Liver (tissue), 9 donors: ENCODE data around the gene COPB2. TPM values are rescaled to one million over a fixed set of nuclear protein-coding genes. Genes with fewer than 3 reads are reported as not detected.

Source experiments
- DNase-seq: peaks from one replicate; pipeline ENCODE4 v3.0.0-alpha.2; 2017; ENCODE audit warnings: low spot score
- H3K27ac ChIP-seq, 2 donors: one replicate each; pipeline ENCODE4 v1.7.0; 2013; ENCODE audit warnings: inconsistent platforms in 2 of 2, low read length in 2 of 2, control low read depth in 1 of 2, low read depth in 1 of 2, mild to moderate bottlenecking in 1 of 2
- H3K27me3 ChIP-seq, 4 donors: one replicate each; pipeline versions ENCODE4 v1.6.1 to v1.7.0; 2013; ENCODE audit warnings: low read length in 3 of 4, inconsistent platforms in 1 of 4, mild to moderate bottlenecking in 1 of 4, moderate library complexity in 1 of 4; ENCODE audit not compliant: control insufficient read depth in 4 of 4, insufficient read depth in 4 of 4
- H3K36me3 ChIP-seq, 4 donors: one replicate each; pipeline versions ENCODE4 v1.6.1 to v1.7.0; 2013; ENCODE audit warnings: low read length in 3 of 4, mild to moderate bottlenecking in 3 of 4, low read depth in 1 of 4, moderate library complexity in 1 of 4; ENCODE audit not compliant: control insufficient read depth in 4 of 4, insufficient read depth in 3 of 4
- H3K4me1 ChIP-seq, 4 donors: one replicate each; pipeline versions ENCODE4 v1.6.1 to v1.7.0; 2013; ENCODE audit warnings: low read length in 3 of 4, mild to moderate bottlenecking in 3 of 4, moderate library complexity in 1 of 4; ENCODE audit not compliant: control insufficient read depth in 4 of 4, insufficient read depth in 4 of 4
- H3K4me3 ChIP-seq, 3 donors: one replicate each; pipeline versions ENCODE4 v1.6.1 to v1.7.0; 2013; ENCODE audit warnings: low read length in 3 of 3, control low read depth in 1 of 3, low read depth in 1 of 3, mild to moderate bottlenecking in 1 of 3
- H3K9ac ChIP-seq, 2 donors: one replicate each; pipeline ENCODE4 v1.7.0; 2013; ENCODE audit warnings: low read length in 2 of 2, mild to moderate bottlenecking in 2 of 2, moderate library complexity in 2 of 2, control low read depth in 1 of 2, low read depth in 1 of 2
- H3K9me3 ChIP-seq, 4 donors: one replicate each; pipeline versions ENCODE4 v1.6.1 to v1.7.0; 2013; ENCODE audit warnings: low read length in 3 of 4; ENCODE audit not compliant: control insufficient read depth in 4 of 4
- EGR1 ChIP-seq, 2 donors: IDR thresholded peaks; 2 replicates each; pipeline ENCODE4 v1.6.1; 2016 to 2018; ENCODE audit warnings: antibody characterized with exemption in 2 of 2, low read depth in 2 of 2
- FOXA1 ChIP-seq: IDR thresholded peaks from 2 replicates; pipeline ENCODE4 v1.6.1; 2016; ENCODE audit warnings: antibody characterized with exemption
- FOXA2 ChIP-seq: IDR thresholded peaks from 2 replicates; pipeline ENCODE4 v1.6.1; 2016; ENCODE audit warnings: antibody characterized with exemption
- GABPA ChIP-seq, 2 donors: IDR thresholded peaks in 1 of 2; conservative IDR thresholded peaks in 1 of 2; 2 replicates each; pipeline ENCODE4 v1.6.1; 2016; ENCODE audit warnings: antibody characterized with exemption in 2 of 2, mild to moderate bottlenecking in 1 of 2, moderate library complexity in 1 of 2
- HNF4A ChIP-seq, 2 donors: conservative IDR thresholded peaks; 2 replicates each; pipeline ENCODE4 v1.6.1; 2016; ENCODE audit warnings: antibody characterized with exemption in 2 of 2, mild to moderate bottlenecking in 2 of 2
- HNF4G ChIP-seq: IDR thresholded peaks from 2 replicates; pipeline ENCODE4 v1.6.1; 2016; ENCODE audit warnings: antibody characterized with exemption
- JUND ChIP-seq, 2 donors: IDR thresholded peaks; 2 replicates each; pipeline ENCODE4 v1.6.1; 2016; ENCODE audit warnings: antibody characterized with exemption in 2 of 2
- RAD21 ChIP-seq, 2 donors: IDR thresholded peaks; 2 replicates each; pipeline ENCODE4 v1.6.1; 2016; ENCODE audit warnings: antibody characterized with exemption in 2 of 2, mild to moderate bottlenecking in 2 of 2
- RXRA ChIP-seq, 2 donors: IDR thresholded peaks; 2 replicates each; pipeline ENCODE4 v1.6.1; 2017 to 2018; ENCODE audit warnings: antibody characterized with exemption in 2 of 2, mild to moderate bottlenecking in 1 of 2
- SP1 ChIP-seq: IDR thresholded peaks from 2 replicates; pipeline ENCODE4 v1.6.1; 2018; ENCODE audit warnings: antibody characterized with exemption, mild to moderate bottlenecking
- TAF1 ChIP-seq: conservative IDR thresholded peaks from 2 replicates; pipeline ENCODE4 v1.6.1; 2016; ENCODE audit warnings: antibody characterized with exemption, mild to moderate bottlenecking
- YY1 ChIP-seq: IDR thresholded peaks from 2 replicates; pipeline ENCODE4 v1.6.1; 2016; ENCODE audit warnings: antibody characterized with exemption, mild to moderate bottlenecking
- WGBS: extraction: QIAGEN DNeasy Blood & Tissue Kit; methylation state at CpG from one replicate; pipeline ENCODE4 v1.1.7; 2013; 5-methylcytosine and 5-hydroxymethylcytosine counted together
- polyA plus RNA-seq, 2 donors: library from polyadenylated mRNA; stranded (reverse) in 1 of 2; unstranded in 1 of 2; fragments of 200-250 nt in 1 of 2; fragments of >200 nt in 1 of 2; fragmentation: Nextera tagmentation in 1 of 2; extraction: Ambion mirVana in 1 of 2; gene quantifications; one replicate each; pipeline versions ENCODE4 v1.2.1 to v1.2.3, GENCODE V29; 2013 to 2015
- total RNA-seq, 2 donors: library from RNA; depleted of rRNA; stranded (reverse); fragments of >200 nt; gene quantifications; one replicate each; pipeline ENCODE4 v1.2.3, GENCODE V29; 2014
- TF ChIP-seq, protein P1 (sequence below): IDR thresholded peaks from 2 replicates; pipeline ENCODE4 v1.6.1; 2016; ENCODE audit warnings: antibody characterized with exemption, mild to moderate bottlenecking
- TF ChIP-seq, protein P2 (sequence below): fragments of 150-350 bp; IDR thresholded peaks from 2 replicates; pipeline ENCODE4 v1.5.1; 2017; ENCODE audit warnings: improper control_type of control experiment, low read depth, low read length; ENCODE audit not compliant: missing input control
- TF ChIP-seq, protein P3 (sequence below): IDR thresholded peaks from 2 replicates; pipeline ENCODE4 v1.6.1; 2016; ENCODE audit warnings: antibody characterized with exemption
- donor health status: healthy.
- donor health status: healthy.
- donor health status: healthy.
- donor health status: healthy.
- donor health status: healthy.

The COPB2 gene
- total and polyA plus RNA-seq, 4 donors = 45.4 to 145 (median 72.0) TPM

DNA sequence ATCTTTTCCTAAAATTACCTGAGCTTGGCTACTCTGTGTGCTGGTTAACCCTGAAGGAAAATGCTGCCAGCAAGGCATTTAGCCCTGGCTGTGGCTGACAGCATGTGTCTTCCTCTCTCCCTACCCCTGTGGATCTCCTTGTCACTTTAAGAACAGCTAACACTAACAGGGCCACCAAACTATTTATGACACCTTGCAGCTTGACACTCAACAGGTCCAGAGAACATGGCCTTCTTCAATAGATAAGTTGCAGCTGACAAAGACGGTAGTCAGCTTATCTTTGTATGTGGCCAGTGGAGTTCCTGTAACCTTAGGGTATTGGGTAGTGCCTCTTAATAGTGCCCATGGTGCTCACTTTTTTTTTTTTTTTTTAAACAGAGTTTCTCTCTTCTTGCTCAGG lies 32.0 kb upstream of the COPB2 start (continued):
- TF ChIP-seq, protein P1, sequence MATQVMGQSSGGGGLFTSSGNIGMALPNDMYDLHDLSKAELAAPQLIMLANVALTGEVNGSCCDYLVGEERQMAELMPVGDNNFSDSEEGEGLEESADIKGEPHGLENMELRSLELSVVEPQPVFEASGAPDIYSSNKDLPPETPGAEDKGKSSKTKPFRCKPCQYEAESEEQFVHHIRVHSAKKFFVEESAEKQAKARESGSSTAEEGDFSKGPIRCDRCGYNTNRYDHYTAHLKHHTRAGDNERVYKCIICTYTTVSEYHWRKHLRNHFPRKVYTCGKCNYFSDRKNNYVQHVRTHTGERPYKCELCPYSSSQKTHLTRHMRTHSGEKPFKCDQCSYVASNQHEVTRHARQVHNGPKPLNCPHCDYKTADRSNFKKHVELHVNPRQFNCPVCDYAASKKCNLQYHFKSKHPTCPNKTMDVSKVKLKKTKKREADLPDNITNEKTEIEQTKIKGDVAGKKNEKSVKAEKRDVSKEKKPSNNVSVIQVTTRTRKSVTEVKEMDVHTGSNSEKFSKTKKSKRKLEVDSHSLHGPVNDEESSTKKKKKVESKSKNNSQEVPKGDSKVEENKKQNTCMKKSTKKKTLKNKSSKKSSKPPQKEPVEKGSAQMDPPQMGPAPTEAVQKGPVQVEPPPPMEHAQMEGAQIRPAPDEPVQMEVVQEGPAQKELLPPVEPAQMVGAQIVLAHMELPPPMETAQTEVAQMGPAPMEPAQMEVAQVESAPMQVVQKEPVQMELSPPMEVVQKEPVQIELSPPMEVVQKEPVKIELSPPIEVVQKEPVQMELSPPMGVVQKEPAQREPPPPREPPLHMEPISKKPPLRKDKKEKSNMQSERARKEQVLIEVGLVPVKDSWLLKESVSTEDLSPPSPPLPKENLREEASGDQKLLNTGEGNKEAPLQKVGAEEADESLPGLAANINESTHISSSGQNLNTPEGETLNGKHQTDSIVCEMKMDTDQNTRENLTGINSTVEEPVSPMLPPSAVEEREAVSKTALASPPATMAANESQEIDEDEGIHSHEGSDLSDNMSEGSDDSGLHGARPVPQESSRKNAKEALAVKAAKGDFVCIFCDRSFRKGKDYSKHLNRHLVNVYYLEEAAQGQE = no peak

DNA sequence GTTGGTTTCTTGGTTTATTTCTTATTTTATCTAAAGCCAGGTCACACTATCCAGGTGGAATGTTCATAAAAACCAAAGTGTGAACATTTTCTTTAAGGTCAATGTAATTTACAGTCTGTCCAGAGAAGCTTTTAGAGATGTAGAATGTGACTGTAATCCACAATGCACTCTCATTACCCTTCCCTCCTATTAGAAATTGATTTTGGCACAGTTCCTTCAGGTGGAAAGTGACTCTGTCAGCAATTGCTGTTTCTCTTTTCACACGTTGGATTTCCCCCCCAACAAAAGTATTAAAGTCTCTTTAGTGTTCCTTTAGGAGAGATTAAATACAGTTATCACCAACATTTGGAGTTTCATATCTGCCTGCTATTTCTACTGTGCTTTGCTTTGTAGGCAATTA lies 31.6 kb upstream of the COPB2 start:
- H3K27me3 ChIP-seq = no peaks in the 10 kb centered on the region
- H3K4me3 ChIP-seq = no peak overlapping the region
- DNase-seq = no peak
- H3K9me3 ChIP-seq = no peaks in the 10 kb centered on the region
- peaks cover 0 to 5% (median 2%) of the 10 kb centered on the region in 4 donors for H3K4me1 ChIP-seq
- no peak for TF ChIP-seq SP1
- no peak for TF ChIP-seq RXRA (IDR thresholded peaks at IDR 0.05)
- TF ChIP-seq, protein P2, sequence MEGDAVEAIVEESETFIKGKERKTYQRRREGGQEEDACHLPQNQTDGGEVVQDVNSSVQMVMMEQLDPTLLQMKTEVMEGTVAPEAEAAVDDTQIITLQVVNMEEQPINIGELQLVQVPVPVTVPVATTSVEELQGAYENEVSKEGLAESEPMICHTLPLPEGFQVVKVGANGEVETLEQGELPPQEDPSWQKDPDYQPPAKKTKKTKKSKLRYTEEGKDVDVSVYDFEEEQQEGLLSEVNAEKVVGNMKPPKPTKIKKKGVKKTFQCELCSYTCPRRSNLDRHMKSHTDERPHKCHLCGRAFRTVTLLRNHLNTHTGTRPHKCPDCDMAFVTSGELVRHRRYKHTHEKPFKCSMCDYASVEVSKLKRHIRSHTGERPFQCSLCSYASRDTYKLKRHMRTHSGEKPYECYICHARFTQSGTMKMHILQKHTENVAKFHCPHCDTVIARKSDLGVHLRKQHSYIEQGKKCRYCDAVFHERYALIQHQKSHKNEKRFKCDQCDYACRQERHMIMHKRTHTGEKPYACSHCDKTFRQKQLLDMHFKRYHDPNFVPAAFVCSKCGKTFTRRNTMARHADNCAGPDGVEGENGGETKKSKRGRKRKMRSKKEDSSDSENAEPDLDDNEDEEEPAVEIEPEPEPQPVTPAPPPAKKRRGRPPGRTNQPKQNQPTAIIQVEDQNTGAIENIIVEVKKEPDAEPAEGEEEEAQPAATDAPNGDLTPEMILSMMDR = no peak
- TF ChIP-seq HNF4G = no peak
- no peak for TF ChIP-seq RAD21 (IDR thresholded peaks at IDR 0.05)
- no peak for TF ChIP-seq EGR1 (IDR thresholded peaks at IDR 0.05; ENCODE audit: low read depth in 2 of 2)
- TF ChIP-seq HNF4A (conservative IDR thresholded peaks at IDR 0.05) = no peak
- no peak for TF ChIP-seq YY1
- H3K36me3 ChIP-seq = peaks cover 0 to 7% (median 1%) of the 10 kb centered on the region in 4 donors
- 27% methylated on average over 1 of the region's 1 CpG for WGBS
- no peak overlapping the region for H3K27ac ChIP-seq
- no peak overlapping the region for H3K9ac ChIP-seq

DNA sequence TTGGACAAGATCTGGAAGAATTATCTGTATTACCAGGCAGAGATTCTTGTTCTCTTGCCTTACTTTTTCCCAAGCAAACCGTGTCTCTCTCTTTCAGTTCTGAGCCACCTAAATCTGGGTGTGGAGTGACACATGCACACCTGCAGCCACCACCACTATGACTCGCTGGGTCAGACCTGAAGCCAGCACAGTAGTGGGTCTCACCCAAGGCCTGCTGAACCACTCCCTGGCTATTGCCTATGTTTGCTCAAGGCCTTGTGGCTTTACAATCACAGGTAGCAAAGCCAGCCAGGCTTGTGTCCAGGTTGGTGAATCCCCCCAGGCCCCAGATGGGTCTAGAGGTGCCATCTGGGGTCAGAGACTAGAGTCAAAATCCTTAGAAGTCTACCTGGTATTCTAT lies 28.7 kb upstream of the COPB2 start:
- Histone ChIP-seq H3K4me1 (peaks cover 0 to 12% (median 5%) of the 10 kb centered on the region in 4 donors), H3K36me3 (peaks cover 0 to under 1% (median 0%) of the 10 kb centered on the region in 4 donors), H3K27me3 (no peaks in the 10 kb centered on the region), H3K27ac (no peak overlapping the region), H3K9ac (no peak overlapping the region), H3K9me3 (peaks cover 0 to 5% (median 0%) of the 10 kb centered on the region in 4 donors), H3K4me3 (no peak overlapping the region)
- WGBS = 93% methylated on average over 2 of the region's 2 CpGs
- no peak for TF ChIP-seq RAD21 (IDR thresholded peaks at IDR 0.05)
- TF ChIP-seq HNF4A (conservative IDR thresholded peaks at IDR 0.05) = no peak
- no peak for TF ChIP-seq FOXA2
- TF ChIP-seq EGR1 (IDR thresholded peaks at IDR 0.05; ENCODE audit: low read depth in 2 of 2) = no peak
- TF ChIP-seq YY1 = no peak
- TF ChIP-seq JUND (IDR thresholded peaks at IDR 0.05) = no peak
- TF ChIP-seq, protein P1 = no peak
- no peak for TF ChIP-seq GABPA (IDR thresholded peaks at IDR 0.05 in 1 of 2, conservative IDR thresholded peaks at IDR 0.05 in 1 of 2)
- TF ChIP-seq, protein P3, sequence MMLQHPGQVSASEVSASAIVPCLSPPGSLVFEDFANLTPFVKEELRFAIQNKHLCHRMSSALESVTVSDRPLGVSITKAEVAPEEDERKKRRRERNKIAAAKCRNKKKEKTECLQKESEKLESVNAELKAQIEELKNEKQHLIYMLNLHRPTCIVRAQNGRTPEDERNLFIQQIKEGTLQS = no peak
- no peak for TF ChIP-seq FOXA1
- no peak for TF ChIP-seq RXRA (IDR thresholded peaks at IDR 0.05)
- TF ChIP-seq TAF1 = no peak
- DNase-seq = no peak
